Ovary (tissue), 9 donors: ENCODE data around the gene PUDP. TPM values are rescaled to one million over a fixed set of nuclear protein-coding genes. Genes with fewer than 3 reads are reported as not detected.

Source experiments
- microRNA-seq, 3 donors: library from miRNA; unstranded; fragments of <30 nt; microRNA quantifications; one replicate each; pipeline versions ENCODE4 to v1.2.0, GENCODE V29; 2019 to 2020
- polyA plus RNA-seq, 2 donors: library from polyadenylated mRNA; stranded (reverse); fragments of 200-250 nt in 1 of 2; fragments of 350-450 nt in 1 of 2; fragmentation: Illumina TruSeq in 1 of 2; extraction: RNeasy Lipid Tissue Mini Kit (QIAGEN cat#74804) in 1 of 2; gene quantifications; one replicate each; pipeline ENCODE4 v1.2.3, GENCODE V29; 2013 to 2014
- small RNA-seq: library from RNA; depleted of rRNA; stranded (forward); fragments of <200 nt; gene quantifications from one replicate; pipeline ENCODE3, GENCODE V24; 2016
- total RNA-seq, 7 donors: library from RNA; depleted of rRNA in 2 of 7; stranded (reverse); fragments of >200 nt in 2 of 7; fragmentation: NEBNext Ultra II Directional in 3 of 7; extraction: Animal tissue kit (Norgen Biotek cat#: 25700) in 3 of 7; gene quantifications; one replicate each; pipeline versions ENCODE4 v1.1.0 to v1.2.4, GENCODE V29; 2016 to 2023
- donor health status: DM: no; HTN: no; CAD: no; lungs with moderate emphysema.
- donor health status: DM: no; HTN: no; CAD: no.
- donor health status: Bipolar disorder and iron deficiency.
- donor health status: DM: yes; HTN: yes; CAD: no.
- donor health status: DM: no; HTN: no; CAD: no.
- donor health status: DM: yes; HTN: yes; CAD: no.

Gene PUDP
- total and polyA plus RNA-seq, 9 donors, result 7.0 to 17.9 (median 14.8) TPM

Small RNA genes within 50 kb of the gene (microRNA-seq; reads per million reads assigned to microRNA genes)
- 0 to 0.75 (median 0.18) reads per million in 3 donors for gene MIR4767

Small RNA genes within 50 kb of the gene (small RNA-seq; reads per million reads assigned to genes)
- gene MIR4767, result not detected

Other genes starting within 250 kb of the PUDP start
- 1 to 10 TPM; 2.6 to 8.4 (median 6.1) TPM for gene STS, start 441 bp downstream of the PUDP start, total RNA-seq
- 10 to 100 TPM in 1 of 2 donors, 1 to 10 TPM in 1; 3.8 to 11.7 TPM for gene STS, start 441 bp downstream of the PUDP start, polyA plus RNA-seq